ENCODE results near the gene GRIK2.

GRIK2 gene

GRCh38 chr6:101700655-101701054 lies 307.1 kb downstream of the GRIK2 start:
- Histone ChIP-seq H3K79me2 (ENCODE audit: control insufficient read depth, insufficient read depth, low read length, unreplicated experiment) (no peaks in the 10 kb centered on the region), H3K27me3 (ENCODE audit: insufficient read depth, low read length) (no peaks in the 10 kb centered on the region), H2AFZ (ENCODE audit: low read length, unreplicated experiment) (no peak overlapping the region), H3K4me3 (ENCODE audit: low read depth, low read length) (no peak overlapping the region), H3K4me1 (ENCODE audit: control insufficient read depth, insufficient read depth, low read length, unreplicated experiment) (no peaks in the 10 kb centered on the region), H3K36me3 (ENCODE audit: insufficient read depth, low read length) (no peaks in the 10 kb centered on the region), H3K27ac (ENCODE audit: low read depth, low read length) (no peak overlapping the region)

DNA sequence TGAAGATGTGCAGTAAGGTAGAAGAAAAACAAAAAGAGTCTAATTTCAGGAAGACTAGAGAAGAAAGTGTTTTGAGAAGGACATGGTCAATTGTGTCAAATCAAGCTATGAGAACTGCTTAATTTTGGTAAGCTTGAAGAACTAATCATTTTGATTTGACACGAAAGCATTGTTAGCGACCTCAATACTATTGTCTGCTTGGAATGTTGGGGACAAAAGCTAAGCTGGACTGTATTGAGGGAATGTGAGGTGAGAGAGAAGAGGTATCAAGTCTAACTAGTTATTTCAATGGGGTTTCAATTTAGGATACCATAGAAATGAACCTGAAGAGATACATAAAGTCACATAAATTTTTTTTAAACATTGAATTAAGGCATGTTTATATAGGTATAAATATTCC lies 309.8 kb downstream of the GRIK2 start:
- Histone ChIP-seq H2AFZ (ENCODE audit: low read length, unreplicated experiment) (no peak overlapping the region), H3K4me3 (ENCODE audit: low read depth, low read length) (no peak overlapping the region), H3K27me3 (ENCODE audit: insufficient read depth, low read length) (no peaks in the 10 kb centered on the region), H3K36me3 (ENCODE audit: insufficient read depth, low read length) (no peaks in the 10 kb centered on the region), H3K27ac (ENCODE audit: low read depth, low read length) (no peak overlapping the region), H3K4me1 (ENCODE audit: control insufficient read depth, insufficient read depth, low read length, unreplicated experiment) (no peaks in the 10 kb centered on the region), H3K79me2 (ENCODE audit: control insufficient read depth, insufficient read depth, low read length, unreplicated experiment) (no peaks in the 10 kb centered on the region)

GRCh38 chr6:101705866-101706265 lies 312.4 kb downstream of the GRIK2 start:
- Histone ChIP-seq H3K27me3 (ENCODE audit: insufficient read depth, low read length) (no peaks in the 10 kb centered on the region), H3K4me3 (ENCODE audit: low read depth, low read length) (no peak overlapping the region), H3K36me3 (ENCODE audit: insufficient read depth, low read length) (no peaks in the 10 kb centered on the region), H3K4me1 (ENCODE audit: control insufficient read depth, insufficient read depth, low read length, unreplicated experiment) (no peaks in the 10 kb centered on the region), H3K79me2 (ENCODE audit: control insufficient read depth, insufficient read depth, low read length, unreplicated experiment) (no peaks in the 10 kb centered on the region), H2AFZ (ENCODE audit: low read length, unreplicated experiment) (no peak overlapping the region), H3K27ac (ENCODE audit: low read depth, low read length) (no peak overlapping the region)

DNA sequence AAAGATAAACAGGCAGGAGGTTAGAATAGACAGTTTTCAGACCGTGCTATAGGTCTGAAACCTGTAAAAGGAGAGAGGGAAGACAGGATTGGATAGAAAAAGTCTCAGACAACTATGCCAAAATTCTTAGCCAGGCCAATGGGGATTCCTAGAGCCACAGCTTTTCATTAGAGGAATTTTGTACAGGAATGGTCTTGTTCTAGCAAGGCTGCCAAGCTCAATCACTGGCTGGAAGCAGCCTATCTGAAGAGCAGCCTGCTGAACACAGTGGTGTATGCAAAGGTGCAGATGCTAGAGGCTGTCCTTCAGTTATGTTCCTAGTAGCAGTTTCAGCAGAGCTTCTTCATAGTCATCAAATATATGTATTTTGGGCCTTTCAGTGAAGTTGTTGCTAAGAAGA lies 313.1 kb downstream of the GRIK2 start:
- Histone ChIP-seq H3K79me2 (ENCODE audit: control insufficient read depth, insufficient read depth, low read length, unreplicated experiment) (no peaks in the 10 kb centered on the region), H3K36me3 (ENCODE audit: insufficient read depth, low read length) (no peaks in the 10 kb centered on the region), H2AFZ (ENCODE audit: low read length, unreplicated experiment) (no peak overlapping the region), H3K4me3 (ENCODE audit: low read depth, low read length) (no peak overlapping the region), H3K27ac (ENCODE audit: low read depth, low read length) (no peak overlapping the region), H3K4me1 (ENCODE audit: control insufficient read depth, insufficient read depth, low read length, unreplicated experiment) (no peaks in the 10 kb centered on the region), H3K27me3 (ENCODE audit: insufficient read depth, low read length) (no peaks in the 10 kb centered on the region)

DNA sequence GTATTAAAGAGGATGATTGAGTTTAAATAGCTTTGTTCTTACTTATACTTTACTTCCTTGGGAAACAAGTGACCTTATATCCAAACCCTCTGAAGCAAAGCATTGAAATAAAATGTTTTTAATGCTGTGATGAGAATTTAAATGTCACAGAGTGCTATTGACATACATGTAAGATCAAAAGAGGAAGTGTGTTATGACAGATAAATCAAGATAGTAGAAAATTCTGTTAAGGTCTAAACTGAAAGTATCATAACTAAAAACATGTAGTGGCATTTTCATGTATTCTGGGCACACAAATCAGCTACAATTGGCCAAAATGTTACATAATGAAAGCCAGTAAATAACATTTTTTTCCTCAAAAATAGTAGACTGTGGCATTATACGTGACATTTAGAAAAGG lies 318.0 kb downstream of the GRIK2 start:
- Histone ChIP-seq H3K79me2 (ENCODE audit: control insufficient read depth, insufficient read depth, low read length, unreplicated experiment) (no peaks in the 10 kb centered on the region), H3K36me3 (ENCODE audit: insufficient read depth, low read length) (no peaks in the 10 kb centered on the region), H3K27me3 (ENCODE audit: insufficient read depth, low read length) (no peaks in the 10 kb centered on the region), H3K4me1 (ENCODE audit: control insufficient read depth, insufficient read depth, low read length, unreplicated experiment) (no peaks in the 10 kb centered on the region), H2AFZ (ENCODE audit: low read length, unreplicated experiment) (peak overlapping the region; percentile 47), H3K4me3 (ENCODE audit: low read depth, low read length) (peak overlapping the region; percentile 27; the same call in 1 of the 2 replicates), H3K27ac (ENCODE audit: low read depth, low read length) (no peak overlapping the region)

DNA sequence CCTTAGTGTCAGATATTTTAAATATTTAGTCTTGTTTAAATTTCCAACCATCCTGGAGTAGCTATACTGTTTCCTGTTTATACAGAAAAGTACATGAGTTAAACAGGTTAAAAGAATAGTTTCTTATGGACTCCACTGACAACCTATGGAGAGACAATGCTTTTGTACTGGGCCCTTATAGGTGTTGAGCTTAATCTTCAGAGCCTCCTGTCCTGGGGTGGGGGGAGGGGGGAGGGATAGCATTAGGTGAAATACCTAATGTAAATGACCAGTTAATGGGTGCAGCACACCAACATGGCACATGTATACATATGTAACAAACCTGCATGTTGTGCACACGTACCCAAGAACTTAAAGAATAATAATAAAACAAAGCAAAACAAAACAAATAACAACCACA lies 322.9 kb downstream of the GRIK2 start:
- Histone ChIP-seq H3K79me2 (ENCODE audit: control insufficient read depth, insufficient read depth, low read length, unreplicated experiment) (no peaks in the 10 kb centered on the region), H3K4me1 (ENCODE audit: control insufficient read depth, insufficient read depth, low read length, unreplicated experiment) (no peaks in the 10 kb centered on the region), H3K4me3 (ENCODE audit: low read depth, low read length) (no peak overlapping the region), H3K27me3 (ENCODE audit: insufficient read depth, low read length) (no peaks in the 10 kb centered on the region), H2AFZ (ENCODE audit: low read length, unreplicated experiment) (no peak overlapping the region), H3K36me3 (ENCODE audit: insufficient read depth, low read length) (no peaks in the 10 kb centered on the region), H3K27ac (ENCODE audit: low read depth, low read length) (no peak overlapping the region)

GRCh38 chr6:101716810-101717209 lies 323.3 kb downstream of the GRIK2 start:
- peaks cover under 1% of the 10 kb centered on the region for H3K4me1 ChIP-seq (ENCODE audit: control insufficient read depth, insufficient read depth, low read length, unreplicated experiment)
- no peak overlapping the region for H3K27ac ChIP-seq (ENCODE audit: low read depth, low read length)
- no peaks in the 10 kb centered on the region for H3K36me3 ChIP-seq (ENCODE audit: insufficient read depth, low read length)
- no peaks in the 10 kb centered on the region for H3K79me2 ChIP-seq (ENCODE audit: control insufficient read depth, insufficient read depth, low read length, unreplicated experiment)
- H3K27me3 ChIP-seq (ENCODE audit: insufficient read depth, low read length), result no peaks in the 10 kb centered on the region
- no peak overlapping the region for H3K4me3 ChIP-seq (ENCODE audit: low read depth, low read length)
- no peak overlapping the region for H2AFZ ChIP-seq (ENCODE audit: low read length, unreplicated experiment)

GRCh38 chr6:101719521-101719920 lies 326.0 kb downstream of the GRIK2 start:
- H3K79me2 ChIP-seq (ENCODE audit: control insufficient read depth, insufficient read depth, low read length, unreplicated experiment), result no peaks in the 10 kb centered on the region
- peaks cover 20% of the 10 kb centered on the region for H3K4me1 ChIP-seq (ENCODE audit: control insufficient read depth, insufficient read depth, low read length, unreplicated experiment)
- H2AFZ ChIP-seq (ENCODE audit: low read length, unreplicated experiment), result no peak overlapping the region
- H3K27me3 ChIP-seq (ENCODE audit: insufficient read depth, low read length), result no peaks in the 10 kb centered on the region
- H3K4me3 ChIP-seq (ENCODE audit: low read depth, low read length), result no peak overlapping the region
- no peaks in the 10 kb centered on the region for H3K36me3 ChIP-seq (ENCODE audit: insufficient read depth, low read length)
- no peak overlapping the region for H3K27ac ChIP-seq (ENCODE audit: low read depth, low read length)

DNA sequence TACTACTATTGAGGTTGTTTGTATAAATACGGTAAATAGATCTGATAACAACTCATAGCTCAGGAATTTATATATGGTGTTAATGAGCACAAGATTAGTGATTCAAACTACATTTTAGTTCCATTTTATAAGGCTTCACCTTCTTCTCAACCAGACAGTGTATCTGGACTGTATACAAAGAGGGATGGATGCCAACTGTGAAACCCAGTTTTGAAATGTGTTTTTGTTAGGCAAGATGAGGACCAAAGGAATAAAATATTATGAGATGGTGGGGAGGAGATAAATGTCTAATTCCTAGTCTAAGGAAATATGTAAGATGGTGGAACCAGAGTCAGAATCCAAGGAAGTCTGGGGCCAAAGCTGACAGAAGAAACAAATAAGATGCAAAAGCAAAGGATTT lies 329.0 kb downstream of the GRIK2 start:
- H2AFZ ChIP-seq (ENCODE audit: low read length, unreplicated experiment), result peak overlapping the region; percentile 40
- peak overlapping the region; percentile 93 for H3K27ac ChIP-seq (ENCODE audit: low read depth, low read length)
- H3K4me1 ChIP-seq (ENCODE audit: control insufficient read depth, insufficient read depth, low read length, unreplicated experiment), result peaks cover 20% of the 10 kb centered on the region
- no peaks in the 10 kb centered on the region for H3K79me2 ChIP-seq (ENCODE audit: control insufficient read depth, insufficient read depth, low read length, unreplicated experiment)
- no peaks in the 10 kb centered on the region for H3K27me3 ChIP-seq (ENCODE audit: insufficient read depth, low read length)
- no peaks in the 10 kb centered on the region for H3K36me3 ChIP-seq (ENCODE audit: insufficient read depth, low read length)
- peak overlapping the region; percentile 12; the same call in 1 of the 2 replicates for H3K4me3 ChIP-seq (ENCODE audit: low read depth, low read length)

- H3K36me3 ChIP-seq (ENCODE audit: insufficient read depth, low read length), result no peaks in the 10 kb centered on the region
- no peaks in the 10 kb centered on the region for H3K27me3 ChIP-seq (ENCODE audit: insufficient read depth, low read length)
- peaks cover 20% of the 10 kb centered on the region for H3K4me1 ChIP-seq (ENCODE audit: control insufficient read depth, insufficient read depth, low read length, unreplicated experiment)
- H3K27ac ChIP-seq (ENCODE audit: low read depth, low read length), result peak overlapping the region; percentile 93
- H3K79me2 ChIP-seq (ENCODE audit: control insufficient read depth, insufficient read depth, low read length, unreplicated experiment), result no peaks in the 10 kb centered on the region
- H2AFZ ChIP-seq (ENCODE audit: low read length, unreplicated experiment), result peak overlapping the region; percentile 40
- peak overlapping the region; percentile 22; the same call in 1 of the 2 replicates for H3K4me3 ChIP-seq (ENCODE audit: low read depth, low read length)
These were observed 329.6 kb downstream of the GRIK2 start for GRCh38 chr6:101722991-101723579.

DNA sequence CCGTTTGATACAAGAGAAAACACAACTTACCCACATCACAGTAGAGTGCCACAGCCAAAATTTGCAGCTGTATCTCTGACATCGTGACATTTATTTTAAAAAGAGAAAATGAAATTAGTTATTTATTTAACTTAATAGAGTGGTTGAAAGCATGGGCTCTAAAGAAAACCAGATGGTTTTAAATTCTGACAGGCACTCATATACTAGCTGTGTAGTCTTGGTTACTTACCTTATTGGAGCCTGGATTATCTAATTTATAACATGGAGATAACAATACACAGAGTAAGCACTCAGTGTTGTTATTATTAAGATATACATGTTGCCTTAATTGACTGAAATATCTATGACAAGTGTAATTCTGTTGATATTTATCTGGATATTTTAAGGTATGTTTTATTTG lies 334.9 kb downstream of the GRIK2 start:
- no peak overlapping the region for H3K4me3 ChIP-seq (ENCODE audit: low read depth, low read length)
- no peak overlapping the region for H2AFZ ChIP-seq (ENCODE audit: low read length, unreplicated experiment)
- H3K27me3 ChIP-seq (ENCODE audit: insufficient read depth, low read length), result no peaks in the 10 kb centered on the region
- peaks cover 22% of the 10 kb centered on the region for H3K4me1 ChIP-seq (ENCODE audit: control insufficient read depth, insufficient read depth, low read length, unreplicated experiment)
- H3K79me2 ChIP-seq (ENCODE audit: control insufficient read depth, insufficient read depth, low read length, unreplicated experiment), result no peaks in the 10 kb centered on the region
- no peaks in the 10 kb centered on the region for H3K36me3 ChIP-seq (ENCODE audit: insufficient read depth, low read length)
- H3K27ac ChIP-seq (ENCODE audit: low read depth, low read length), result no peak overlapping the region

Data from ACC112 (cell line).